Osteoblast (primary cell): ENCODE measurements around the gene SZT2. TPM values are rescaled to one million over a fixed set of nuclear protein-coding genes. Genes with fewer than 3 reads are reported as not detected.

ENCODE experiments used
- DNase-seq: peaks from one replicate; pipeline ENCODE4 v3.0.0; 2011; ENCODE audit warnings: low spot score, mixed read lengths; ENCODE audit not compliant: insufficient read length; ENCODE audit errors: missing footprints
- H2AFZ ChIP-seq: 2 replicates; pipeline ENCODE4 v1.6.0; 2011; ENCODE audit warnings: mild to moderate bottlenecking, low read length
- H3K27ac ChIP-seq: 2 replicates; pipeline ENCODE4 v1.5.1; 2011; ENCODE audit warnings: mild to moderate bottlenecking, low read depth, low read length, moderate library complexity
- H3K27me3 ChIP-seq: 2 replicates; pipeline ENCODE4 v1.6.0; 2012; ENCODE audit warnings: mild to moderate bottlenecking, control low read depth, inconsistent platforms, low read length, moderate library complexity; ENCODE audit not compliant: insufficient read depth
- H3K36me3 ChIP-seq: 2 replicates; pipeline ENCODE4 v1.5.1; 2011; ENCODE audit warnings: mild to moderate bottlenecking, low read length, control low read depth, moderate library complexity; ENCODE audit not compliant: insufficient read depth
- H3K4me1 ChIP-seq: 2 replicates; pipeline ENCODE4 v1.5.1; 2011; ENCODE audit warnings: mild to moderate bottlenecking, low read length, control low read depth, moderate library complexity; ENCODE audit not compliant: insufficient read depth
- H3K4me2 ChIP-seq: 2 replicates; pipeline ENCODE4 v1.6.0; 2011; ENCODE audit warnings: mild to moderate bottlenecking, low read length; ENCODE audit not compliant: insufficient read depth
- H3K4me3 ChIP-seq: fragments of 200-600 bp; sonication (generic); 3 replicates; pipeline ENCODE4 v1.5.1; 2012; ENCODE audit warnings: mild to moderate bottlenecking, low read length, inconsistent platforms; ENCODE audit not compliant: insufficient read depth
- H3K79me2 ChIP-seq: 2 replicates; pipeline ENCODE4 v1.6.0; 2012; ENCODE audit warnings: mild to moderate bottlenecking, low read length, control low read depth, inconsistent platforms; ENCODE audit not compliant: insufficient read depth
- H3K9me3 ChIP-seq: 2 replicates; pipeline ENCODE4 v1.5.1; 2011; ENCODE audit warnings: low read depth, low read length, control low read depth
- H4K20me1 ChIP-seq: 2 replicates; pipeline ENCODE4 v1.6.0; 2012; ENCODE audit warnings: mild to moderate bottlenecking, low read length, control low read depth; ENCODE audit not compliant: insufficient read depth
- CTCF ChIP-seq: IDR thresholded peaks from 2 replicates; pipeline ENCODE4 v1.5.1; 2011; ENCODE audit warnings: mild to moderate bottlenecking, low read depth, low read length, moderate library complexity; ENCODE audit errors: extremely low read depth
- total RNA-seq: library from RNA; depleted of rRNA; stranded (reverse); fragments of >200 nt; gene quantifications from 2 replicates; pipeline ENCODE4 v1.2.3, GENCODE V29; 2012

SZT2 gene
- total RNA-seq, 1 donor = 42.0 TPM

GRCh38 chr1:43442756-43443155 is 53.1 kb downstream of the SZT2 start:
- H2AFZ ChIP-seq = no peak overlapping the region
- no peaks in the 10 kb centered on the region for H4K20me1 ChIP-seq
- no peak overlapping the region for H3K4me3 ChIP-seq
- DNase-seq = no peak
- no peaks in the 10 kb centered on the region for H3K4me1 ChIP-seq
- H3K27me3 ChIP-seq = no peaks in the 10 kb centered on the region
- H3K9me3 ChIP-seq = no peaks in the 10 kb centered on the region
- H3K4me2 ChIP-seq = no peak overlapping the region
- H3K36me3 ChIP-seq = peaks cover 76% of the 10 kb centered on the region
- H3K27ac ChIP-seq = no peak overlapping the region
- no peaks in the 10 kb centered on the region for H3K79me2 ChIP-seq
- no peak for TF ChIP-seq CTCF

GRCh38 chr1:43443197-43443946 is 53.7 kb downstream of the SZT2 start:
- no peaks in the 10 kb centered on the region for H3K27me3 ChIP-seq
- H2AFZ ChIP-seq = no peak overlapping the region
- H3K4me2 ChIP-seq = no peak overlapping the region
- DNase-seq = no peak
- H3K9me3 ChIP-seq = no peaks in the 10 kb centered on the region
- H3K79me2 ChIP-seq = no peaks in the 10 kb centered on the region
- no peak overlapping the region for H3K27ac ChIP-seq
- no peaks in the 10 kb centered on the region for H3K4me1 ChIP-seq
- TF ChIP-seq CTCF = no peak
- peaks cover 82% of the 10 kb centered on the region for H3K36me3 ChIP-seq
- H3K4me3 ChIP-seq = no peak overlapping the region
- H4K20me1 ChIP-seq = no peaks in the 10 kb centered on the region

GRCh38 chr1:43444151-43444828 is 54.6 kb downstream of the SZT2 start:
- H2AFZ ChIP-seq = no peak overlapping the region
- no peak overlapping the region for H3K4me2 ChIP-seq
- no peak overlapping the region for H3K27ac ChIP-seq
- H3K27me3 ChIP-seq = no peaks in the 10 kb centered on the region
- H3K4me3 ChIP-seq = no peak overlapping the region
- H3K79me2 ChIP-seq = no peaks in the 10 kb centered on the region
- H4K20me1 ChIP-seq = no peaks in the 10 kb centered on the region
- DNase-seq = no peak
- no peaks in the 10 kb centered on the region for H3K4me1 ChIP-seq
- H3K36me3 ChIP-seq = peaks cover 85% of the 10 kb centered on the region
- H3K9me3 ChIP-seq = no peaks in the 10 kb centered on the region
- no peak for TF ChIP-seq CTCF

GRCh38 chr1:43444836-43445235 is 55.1 kb downstream of the SZT2 start:
- Histone ChIP-seq H3K9me3 (no peaks in the 10 kb centered on the region), H3K27me3 (no peaks in the 10 kb centered on the region), H3K4me3 (no peak overlapping the region), H3K36me3 (peaks cover 87% of the 10 kb centered on the region), H3K4me1 (no peaks in the 10 kb centered on the region), H3K4me2 (no peak overlapping the region), H2AFZ (no peak overlapping the region), H3K27ac (no peak overlapping the region), H3K79me2 (no peaks in the 10 kb centered on the region), H4K20me1 (no peaks in the 10 kb centered on the region)
- DNase-seq = no peak
- no peak for TF ChIP-seq CTCF
